SW480 (cell line): ENCODE data around the gene RAD51C.
A peak's percentile ranks its signal among the peaks of the same experiment; 100 is the strongest.
"Not testable (repeated sequence)": the region's sequence is repeated elsewhere in the genome, so short reads cannot be mapped to it uniquely, and the experiment has no call there.

Source experiments
- DNase-seq: peaks from one replicate; pipeline ENCODE4 v3.0.0-alpha.2; 2016; ENCODE audit warnings: low spot score

RAD51C gene

DNA sequence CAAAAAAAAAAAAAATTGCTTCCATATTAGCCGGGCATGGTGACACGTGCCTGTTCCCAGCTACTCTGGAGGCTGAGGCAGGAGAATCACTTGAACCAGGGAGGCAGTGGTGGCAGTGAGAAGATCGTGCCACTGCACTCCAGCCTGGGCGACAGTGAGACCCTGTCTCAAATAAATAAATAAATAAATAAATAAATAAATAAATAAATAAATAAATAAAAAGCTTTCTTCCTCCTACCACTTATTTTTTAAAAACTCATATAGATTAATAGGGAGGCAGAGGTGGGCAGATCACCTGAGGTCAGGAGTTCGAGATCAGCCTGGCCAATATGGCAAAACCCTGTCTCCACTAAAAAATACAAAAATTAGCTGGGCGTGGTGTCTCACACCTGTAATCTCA lies 7.9 kb upstream of the RAD51C start:
- not testable (repeated sequence) for DNase-seq

DNA sequence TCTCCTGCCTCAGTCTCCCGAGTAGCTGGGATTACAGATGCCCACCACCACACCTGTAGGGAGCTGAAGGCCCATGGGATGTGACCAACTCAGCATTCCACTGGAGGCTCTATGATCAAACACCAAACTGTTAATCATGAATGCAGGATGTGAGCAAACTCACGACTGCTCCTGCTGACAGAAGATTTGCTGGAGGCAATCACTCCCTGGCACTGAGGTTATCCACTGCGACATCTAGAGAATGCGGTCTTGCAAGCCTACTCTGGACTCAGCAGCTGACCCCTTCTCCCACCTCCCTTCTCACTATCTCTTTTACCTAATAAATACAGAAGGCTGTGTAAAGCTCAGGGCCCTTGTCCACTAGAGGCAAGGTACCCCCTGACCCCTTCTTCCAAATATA lies 5.4 kb upstream of the RAD51C start:
- DNase-seq: no peak

DNA sequence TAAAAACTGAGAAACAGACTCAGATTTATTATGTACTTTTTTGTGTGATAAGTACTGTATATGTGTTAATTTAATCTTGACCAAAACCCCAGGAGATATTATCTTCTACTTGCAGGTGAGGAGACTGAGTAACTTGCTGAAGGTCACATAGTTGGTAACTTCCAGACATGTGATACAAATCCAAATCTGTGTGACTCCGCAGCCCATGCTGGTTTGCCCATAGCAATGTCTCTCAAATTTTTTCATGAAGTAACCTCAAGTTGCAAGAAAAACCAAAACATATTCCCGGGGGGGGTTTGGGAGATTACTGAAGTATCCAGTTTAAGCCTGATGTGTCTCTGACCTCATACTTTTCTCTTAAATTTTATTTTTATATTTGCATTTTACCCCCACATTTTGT lies 3.9 kb upstream of the RAD51C start:
- no peak for DNase-seq

DNA sequence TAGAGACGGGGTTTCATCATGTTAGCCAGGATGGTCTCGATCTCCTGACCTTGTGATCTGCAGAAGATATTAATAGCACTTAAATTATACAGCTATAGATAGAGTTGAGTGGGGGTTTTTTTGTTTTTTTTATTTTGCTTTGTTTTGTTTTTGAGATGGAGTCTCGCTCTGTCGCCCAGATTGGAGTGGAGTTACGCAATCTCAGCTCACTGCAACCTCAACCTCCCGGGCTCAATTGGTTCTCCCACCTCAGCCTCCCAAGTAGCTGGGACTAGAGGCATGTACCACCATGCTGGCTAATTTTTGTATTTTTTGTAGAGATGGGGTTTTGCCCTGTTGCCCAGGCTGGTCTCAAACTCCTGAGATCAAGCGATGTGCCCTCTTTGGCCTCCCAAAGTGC lies 2.4 kb upstream of the RAD51C start:
- DNase-seq: not testable (repeated sequence)

DNA sequence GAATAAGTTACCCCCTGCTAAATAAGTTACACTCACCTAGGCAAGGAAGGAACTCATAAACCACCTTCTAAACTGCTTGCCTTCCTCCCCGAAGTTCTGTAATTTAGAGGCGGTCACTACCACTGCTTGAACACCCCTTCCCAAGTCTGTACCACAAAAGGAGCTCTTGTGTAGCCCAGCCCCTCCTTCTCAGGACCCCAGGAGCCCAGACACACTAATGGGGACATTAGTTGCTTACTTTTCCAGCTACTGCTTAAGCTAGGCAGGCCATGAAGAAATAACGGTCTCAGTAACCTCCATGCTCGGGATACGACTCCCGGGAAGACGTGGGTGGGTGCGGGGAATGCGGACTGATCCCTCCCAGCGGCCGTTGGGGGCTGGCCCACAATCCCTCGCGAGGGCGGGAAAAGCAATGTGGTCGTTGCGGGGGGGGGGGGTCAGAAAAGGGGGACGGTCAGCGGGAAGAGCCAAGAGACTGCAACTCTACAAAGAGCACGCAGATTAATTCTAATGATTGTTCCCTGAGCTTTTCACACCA lies 632 bp upstream of the RAD51C start, which contains the start of gene TEX14:
TSS of gene TEX14 (minus strand) at position 345 of the 538 bp plus-strand sequence. CDS start 40,044 bp downstream, outside the sequence.
- no peak for DNase-seq

DNA sequence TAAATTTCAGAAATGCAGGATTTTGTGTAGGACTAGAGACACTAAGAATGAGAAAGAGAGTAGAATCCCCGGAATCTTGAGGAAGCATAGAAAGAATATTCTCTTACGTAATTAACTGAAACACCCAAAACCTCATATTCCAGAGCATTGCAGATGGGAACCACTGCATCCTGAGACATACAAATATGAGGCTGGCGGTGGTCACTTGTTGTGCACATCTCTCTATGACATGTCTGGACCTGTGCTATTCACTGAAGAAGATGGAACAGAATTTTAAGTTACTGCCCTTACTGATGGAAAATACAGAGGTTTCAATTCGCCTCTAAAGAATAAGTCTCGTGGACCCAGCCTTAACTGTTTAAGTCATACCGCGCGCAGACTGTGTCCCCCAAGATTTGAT lies 806 bp downstream of the RAD51C start:
- no peak for DNase-seq

DNA sequence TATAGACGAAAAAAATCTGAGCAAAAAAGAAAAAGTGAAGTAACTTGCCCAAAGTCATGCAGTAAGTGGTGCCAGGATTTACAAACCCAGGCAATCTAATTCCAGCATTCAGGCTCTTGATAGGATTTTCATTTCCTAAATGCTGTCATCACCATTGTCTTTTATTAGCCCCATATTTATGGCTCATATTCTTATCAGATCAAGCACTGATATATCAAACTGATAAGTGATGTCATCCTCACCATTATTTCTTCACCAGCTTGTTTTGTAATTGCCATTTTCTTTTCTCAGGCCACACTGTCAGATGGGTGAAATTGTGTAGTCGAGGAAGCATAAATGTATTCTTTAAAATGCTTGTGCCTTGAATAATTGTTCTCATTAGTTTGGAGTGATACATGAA lies 1.3 kb downstream of the RAD51C start:
- DNase-seq: no peak

DNA sequence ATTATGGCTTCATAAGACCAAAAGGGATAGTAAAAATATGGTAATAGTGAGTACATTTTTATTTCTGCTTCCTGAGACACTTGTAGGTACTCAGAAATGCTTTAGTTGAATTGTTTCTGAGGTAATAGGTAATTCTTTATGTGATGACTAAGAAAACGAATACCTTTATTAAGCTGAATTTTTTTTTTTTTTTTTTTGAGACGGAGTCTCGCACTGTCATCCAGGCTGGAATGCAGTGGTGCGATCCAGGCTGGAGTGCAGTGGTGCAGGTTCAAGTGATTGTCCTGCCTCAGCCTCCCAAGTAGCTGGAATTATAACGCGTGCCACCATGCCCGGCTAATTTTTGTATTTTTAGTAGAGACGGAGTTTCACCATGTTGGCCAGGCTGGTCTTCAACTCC lies 1.9 kb downstream of the RAD51C start:
- no peak for DNase-seq

DNA sequence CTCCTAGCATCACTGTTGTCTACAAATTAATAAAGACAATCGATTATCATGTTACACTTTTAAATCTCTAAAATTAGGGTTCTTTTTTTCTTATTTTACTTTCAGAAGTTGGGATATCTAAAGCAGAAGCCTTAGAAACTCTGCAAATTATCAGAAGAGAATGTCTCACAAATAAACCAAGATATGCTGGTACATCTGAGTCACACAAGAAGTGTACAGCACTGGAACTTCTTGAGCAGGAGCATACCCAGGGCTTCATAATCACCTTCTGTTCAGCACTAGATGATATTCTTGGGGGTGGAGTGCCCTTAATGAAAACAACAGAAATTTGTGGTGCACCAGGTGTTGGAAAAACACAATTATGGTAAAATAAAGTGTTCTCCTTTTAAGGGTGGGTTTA lies 2.4 kb downstream of the RAD51C start:
- DNase-seq: no peak

DNA sequence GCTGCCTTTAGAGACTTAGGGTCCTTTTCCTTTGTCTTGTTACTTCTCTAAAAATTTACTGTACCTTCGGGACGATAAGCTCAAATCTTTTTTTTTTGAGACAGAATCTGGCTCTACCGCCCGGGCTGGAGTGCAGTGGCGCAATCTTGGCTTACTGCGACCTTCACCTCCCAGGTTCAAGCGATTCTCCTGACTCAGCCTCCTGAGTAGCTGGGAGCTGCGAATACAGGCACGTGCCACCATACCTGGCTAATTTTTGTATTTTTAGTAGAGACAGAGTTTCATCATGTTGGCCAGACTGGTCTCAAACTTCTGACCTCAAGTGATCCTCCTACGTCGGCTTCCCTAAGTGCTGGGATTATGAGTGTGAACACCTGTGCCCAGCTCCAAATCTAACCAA lies 7.4 kb downstream of the RAD51C start:
- no peak for DNase-seq

DNA sequence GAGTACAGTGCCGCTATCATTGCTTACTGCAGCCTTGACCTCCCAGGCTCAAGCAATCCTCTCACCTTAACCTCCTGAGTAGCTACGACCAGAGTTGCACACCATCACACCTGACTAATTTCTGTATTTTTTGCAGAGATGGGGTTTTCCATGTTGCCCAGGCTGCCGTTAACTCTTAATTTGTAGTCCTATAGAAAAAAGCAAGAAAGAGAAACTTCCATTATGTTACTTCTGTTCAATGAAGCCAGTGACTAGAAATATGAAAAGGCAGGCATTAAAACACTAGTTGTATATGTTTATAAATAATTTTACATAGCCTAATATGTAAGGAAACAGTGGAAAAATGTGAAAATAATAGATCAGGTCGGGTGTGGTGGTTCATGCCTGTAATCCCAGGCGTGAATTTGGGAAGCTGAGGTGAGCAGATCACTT lies 9.7 kb downstream of the RAD51C start:
- no peak for DNase-seq

DNA sequence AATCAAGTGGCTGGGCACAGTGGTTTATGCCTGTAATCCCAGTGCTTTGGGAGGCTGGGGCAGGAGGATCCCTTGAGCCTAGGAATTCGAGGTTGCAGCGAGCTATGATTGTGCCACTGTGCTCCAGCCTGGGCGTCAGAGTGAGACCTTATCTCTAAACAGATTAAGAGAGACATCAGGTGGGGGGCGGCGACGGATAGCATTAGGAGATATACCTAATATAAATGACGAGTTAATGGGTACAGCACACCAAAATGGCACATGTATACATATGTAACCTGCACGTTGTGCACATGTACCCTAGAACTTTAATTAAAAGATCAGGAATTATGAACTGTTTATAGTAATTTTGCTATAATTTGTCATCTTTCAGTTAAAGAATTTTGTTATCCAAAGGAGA lies 10.3 kb downstream of the RAD51C start:
- no peak for DNase-seq

DNA sequence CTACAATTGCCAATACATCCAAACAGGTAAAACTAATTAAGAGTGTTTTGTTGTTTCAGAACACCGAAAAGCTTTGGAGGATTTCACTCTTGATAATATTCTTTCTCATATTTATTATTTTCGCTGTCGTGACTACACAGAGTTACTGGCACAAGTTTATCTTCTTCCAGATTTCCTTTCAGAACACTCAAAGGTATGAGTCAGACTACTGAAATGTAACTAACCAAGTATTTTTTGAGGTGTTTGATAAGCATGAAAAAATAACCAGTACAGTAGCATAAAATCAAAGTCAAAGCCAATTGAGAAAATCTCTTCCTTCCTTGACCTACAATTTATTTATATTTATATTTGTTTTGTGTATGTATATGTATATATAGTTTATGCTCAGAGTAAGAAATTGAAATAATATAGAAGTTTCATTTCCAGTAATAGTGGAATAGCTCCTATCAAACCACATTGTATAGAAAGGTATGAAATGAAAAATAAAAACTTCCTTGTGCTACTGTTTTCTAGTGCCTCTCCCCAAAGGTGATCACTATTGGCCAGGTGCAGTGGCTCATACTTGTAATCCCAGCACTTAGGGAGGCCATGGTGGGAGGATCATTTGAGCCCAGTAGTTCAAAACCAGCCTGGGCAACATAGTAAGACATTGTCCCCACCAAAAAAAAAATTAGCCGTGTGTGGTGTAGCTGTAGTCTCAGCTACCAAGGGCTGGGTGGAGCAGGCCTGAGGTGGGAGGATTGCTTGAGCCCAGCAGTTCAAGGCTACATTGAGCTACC lies 10.9 kb downstream of the RAD51C start:
- DNase-seq: no peak

DNA sequence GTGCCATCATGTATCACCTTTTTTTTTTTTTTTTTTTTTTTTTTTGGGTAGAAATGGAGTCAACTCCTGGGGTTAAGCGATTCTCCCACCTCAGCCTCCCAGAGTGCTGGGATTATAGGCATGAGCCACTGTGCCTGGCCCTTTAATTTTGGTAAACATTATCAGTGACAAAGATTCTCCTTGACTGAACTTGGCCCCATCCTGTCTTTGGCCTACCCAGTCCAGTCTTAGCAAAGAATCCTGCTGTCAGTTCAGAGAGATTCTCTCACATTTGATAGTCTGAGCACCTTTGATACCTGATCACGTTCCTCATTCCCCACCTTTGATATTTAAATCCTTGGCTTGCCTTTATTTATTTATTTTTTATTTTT lies 11.5 kb downstream of the RAD51C start:
- DNase-seq: no peak

DNA sequence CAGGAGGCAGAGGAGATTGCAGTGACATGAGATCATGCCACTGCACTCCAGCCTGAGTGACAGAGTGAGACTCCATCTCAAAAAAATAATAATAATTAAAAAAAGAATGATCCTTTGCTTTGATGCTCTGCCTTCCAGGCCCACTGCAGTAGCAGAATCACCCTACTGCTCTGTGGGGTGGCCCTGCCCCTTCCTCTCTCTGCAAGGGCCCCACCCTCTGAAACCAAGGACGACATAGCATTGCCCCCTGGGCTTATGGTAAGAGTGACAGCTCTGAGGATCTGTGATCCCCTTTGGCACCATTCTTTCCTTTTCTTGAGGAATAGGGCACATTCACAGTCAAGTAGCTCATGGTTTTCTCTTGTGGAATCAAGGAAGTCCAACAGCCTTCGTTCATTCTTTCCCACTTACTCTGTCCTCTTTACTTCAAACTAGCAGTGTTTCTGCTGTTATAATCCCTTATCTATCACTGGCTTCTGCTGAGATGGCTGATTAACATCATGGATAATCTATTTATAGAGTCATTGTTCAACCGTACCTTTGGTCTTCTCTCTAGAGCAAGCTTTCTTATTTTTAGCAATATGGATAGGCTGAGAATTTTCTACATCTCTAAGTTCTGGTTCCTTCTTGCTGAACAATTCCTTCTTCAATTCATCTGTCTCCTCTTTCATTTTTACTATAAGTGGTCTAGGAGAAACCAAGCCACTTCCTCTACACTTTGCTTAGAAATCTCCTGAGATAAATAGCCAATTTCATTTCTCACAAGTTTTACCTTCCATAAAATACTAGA lies 14.1 kb downstream of the RAD51C start:
- no peak for DNase-seq

DNA sequence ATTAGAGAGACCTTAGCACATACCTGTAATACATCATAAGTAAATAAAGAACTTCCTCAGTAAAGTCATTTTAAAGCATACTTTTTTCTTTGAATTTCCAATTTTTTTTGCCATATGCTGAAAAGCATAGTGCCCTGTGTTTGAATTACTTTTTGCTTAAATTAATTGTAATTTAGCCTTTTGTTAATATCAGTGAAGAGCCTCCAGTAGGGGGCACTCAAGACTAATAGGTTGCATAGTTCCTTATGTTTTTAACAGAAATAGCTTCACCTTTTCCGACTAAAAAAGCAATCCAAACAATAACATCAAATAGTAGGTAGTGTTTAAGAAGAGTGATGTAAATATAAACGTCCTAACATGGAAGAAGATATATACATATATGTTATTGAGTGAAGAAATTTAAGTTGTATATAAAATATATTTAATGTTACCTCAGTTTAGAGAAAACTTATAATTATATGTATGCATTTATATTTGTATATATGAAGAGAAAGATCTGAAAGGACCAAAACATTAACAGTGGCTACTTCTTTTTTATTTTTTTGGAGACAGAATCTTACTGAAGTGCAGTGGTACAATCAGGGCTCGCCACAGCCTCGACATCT lies 18.6 kb downstream of the RAD51C start:
- DNase-seq: peak; percentile 19

DNA sequence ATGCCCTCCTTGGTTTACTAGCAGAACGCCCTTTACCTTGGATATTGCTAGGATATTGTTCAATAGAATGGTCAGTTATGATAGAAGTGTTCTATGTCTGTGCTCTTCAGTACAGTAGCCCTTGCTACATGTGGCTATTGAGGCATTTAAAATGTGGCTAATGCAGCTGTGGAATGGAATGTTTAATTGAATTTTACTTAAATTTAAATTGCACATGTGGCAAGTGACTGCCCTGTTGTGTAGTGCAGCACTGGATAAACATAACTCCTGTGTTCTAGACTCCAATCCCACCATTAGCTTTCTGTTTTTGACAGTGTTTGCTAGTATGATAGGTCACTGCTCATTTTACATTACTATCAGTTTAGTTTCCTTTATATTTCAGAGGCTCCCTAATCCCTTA lies 29.9 kb downstream of the RAD51C start:
- DNase-seq: no peak

DNA sequence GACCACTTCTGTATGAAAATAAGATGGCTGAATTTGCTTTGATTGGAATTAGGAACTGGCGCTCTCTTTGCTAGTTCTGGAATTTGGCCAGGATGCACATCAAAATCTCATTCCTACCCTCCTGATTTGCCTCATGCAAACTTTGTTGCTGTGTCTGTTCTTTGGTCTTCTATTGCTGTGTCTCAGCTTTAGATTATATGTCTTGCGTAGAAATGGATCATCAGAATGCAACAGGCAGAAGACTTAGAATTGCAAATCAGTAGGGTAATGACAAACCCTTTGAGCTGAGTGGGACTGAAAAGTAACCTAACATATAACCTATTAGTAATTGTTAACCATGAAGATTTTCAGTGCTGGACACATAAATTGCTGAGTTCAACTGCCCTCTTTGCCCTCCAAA lies 30.3 kb downstream of the RAD51C start:
- DNase-seq: no peak

DNA sequence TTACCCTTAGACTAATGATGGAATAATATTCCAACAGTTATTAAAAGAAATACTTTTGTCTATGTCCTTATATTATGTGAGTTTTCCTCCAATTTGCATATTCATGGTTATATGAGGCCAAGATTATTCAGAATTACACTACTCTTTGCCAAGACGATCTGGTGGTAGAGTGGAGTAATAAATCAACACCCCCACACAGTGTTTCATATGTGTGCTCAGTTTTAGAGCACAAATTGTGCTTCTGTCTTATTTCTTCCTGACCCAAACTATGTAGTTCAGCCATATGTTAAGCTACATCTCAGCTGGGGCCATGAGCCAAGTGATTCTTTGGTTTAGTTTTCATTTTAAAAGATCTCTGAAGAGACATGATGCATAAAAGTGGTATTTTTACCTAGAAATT lies 36.4 kb downstream of the RAD51C start:
- no peak for DNase-seq

DNA sequence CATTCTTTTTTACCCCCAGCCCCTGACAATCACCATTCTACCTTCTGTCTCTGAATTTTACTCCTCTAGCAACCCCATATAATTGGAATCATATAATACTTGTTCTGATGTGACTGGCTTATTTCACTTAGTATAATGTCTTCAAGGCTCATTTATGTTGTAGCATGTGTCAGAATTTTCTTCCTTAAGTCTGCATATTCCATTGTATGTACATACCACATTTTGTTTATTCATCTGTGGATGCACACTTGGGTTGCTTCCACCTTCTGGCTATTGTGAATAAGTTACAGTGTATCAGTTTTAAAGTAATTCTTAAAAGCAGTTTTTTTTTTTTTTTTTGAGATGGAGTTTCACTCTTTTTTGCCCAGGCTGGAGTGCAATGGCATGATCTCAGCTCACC lies 38.5 kb downstream of the RAD51C start:
- no peak for DNase-seq

DNA sequence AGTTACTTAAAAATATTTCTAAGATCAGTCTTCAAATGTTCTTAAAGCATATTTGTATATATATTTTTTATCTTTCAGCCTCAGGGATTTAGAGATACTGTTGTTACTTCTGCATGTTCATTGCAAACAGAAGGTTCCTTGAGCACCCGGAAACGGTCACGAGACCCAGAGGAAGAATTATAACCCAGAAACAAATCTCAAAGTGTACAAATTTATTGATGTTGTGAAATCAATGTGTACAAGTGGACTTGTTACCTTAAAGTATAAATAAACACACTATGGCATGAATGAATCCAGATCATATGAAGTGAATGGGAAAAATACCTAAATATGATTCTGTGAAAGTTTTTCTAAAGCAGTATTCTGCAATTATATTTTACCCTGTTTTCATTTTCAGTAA lies 41.6 kb downstream of the RAD51C start:
- no peak for DNase-seq

DNA sequence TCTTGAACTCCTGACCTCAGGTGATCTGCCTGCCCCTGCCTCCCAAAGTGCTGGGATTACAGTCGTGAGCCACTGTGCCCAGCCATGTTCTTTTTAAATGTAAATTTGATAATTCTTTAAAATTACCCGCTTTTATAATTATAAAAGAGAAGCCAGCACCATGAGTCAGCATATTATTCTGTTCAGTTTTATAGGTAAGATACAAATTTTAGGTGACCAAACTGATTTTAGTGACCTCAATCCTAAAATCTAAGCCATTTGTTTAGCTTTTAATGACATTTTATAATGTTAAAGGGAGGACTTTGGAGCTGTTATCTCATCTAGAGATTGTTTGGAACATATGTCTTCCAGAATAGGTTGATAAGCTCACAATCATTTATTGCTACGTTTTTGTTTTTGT lies 42.4 kb downstream of the RAD51C start:
- no peak for DNase-seq

DNA sequence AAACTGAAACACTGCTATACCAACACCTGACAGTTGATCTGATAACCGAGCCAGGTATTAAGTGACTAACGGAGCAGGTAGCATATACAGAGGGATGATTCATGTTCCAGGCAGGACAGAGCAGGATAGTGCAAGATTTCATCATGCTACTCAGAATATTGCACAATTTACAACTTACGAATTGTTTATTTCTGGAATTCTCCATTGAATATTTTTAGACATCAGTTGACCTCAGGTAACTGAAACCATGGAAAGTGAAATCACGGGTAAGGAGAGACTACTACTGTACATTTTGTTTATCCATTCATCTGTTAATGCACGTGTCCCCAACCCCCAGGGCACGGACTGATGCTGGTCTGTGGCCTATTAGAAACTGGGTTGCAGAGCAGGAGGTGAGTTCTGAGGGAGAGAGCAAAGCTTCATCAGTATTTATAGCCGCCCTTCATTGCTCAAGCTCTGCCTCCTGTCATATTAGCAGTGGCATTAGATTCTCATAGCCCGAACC lies 48.8 kb downstream of the RAD51C start:
- DNase-seq: peak; percentile 76
